ENCODE results near the gene ANKMY1.

- no peak for TF ChIP-seq CTCF (IDR thresholded peaks at IDR 0.05; ENCODE audit: low read depth, low read length)
- TF ChIP-seq POLR2A (IDR thresholded peaks at IDR 0.05; ENCODE audit: extremely low read depth, insufficient read length) = no peak
Measured at GRCh38 chr2:240529344-240529999, 28.3 kb downstream of the ANKMY1 start.

All from NB4 (cell line).